Ovary (tissue), 3 donors: ENCODE results near the gene MALRD1.

ENCODE experiments used
- EP300 ChIP-seq: sonication (generic); formaldehyde crosslinking; IDR thresholded peaks from one replicate; pipeline ENCODE4 v1.6.1; 2017; ENCODE audit warnings: antibody characterized with exemption
- POLR2A ChIP-seq: fragments of 450-650 bp; IDR thresholded peaks from one replicate; pipeline ENCODE4 v1.6.1; 2017; ENCODE audit warnings: antibody characterized with exemption, mild to moderate bottlenecking, moderate library complexity
- TF ChIP-seq, protein P1 (sequence below), 3 donors: fragments of 450-650 bp in 2 of 3; fragments of 200-600 bp in 1 of 3; IDR thresholded peaks; one replicate each; pipeline versions ENCODE4 v1.5.1 to v1.8.0; 2016 to 2022; ENCODE audit warnings: antibody characterized with exemption in 3 of 3, mild to moderate bottlenecking in 1 of 3
- donor health status: DM: no; HTN: no; CAD: no.

DNA sequence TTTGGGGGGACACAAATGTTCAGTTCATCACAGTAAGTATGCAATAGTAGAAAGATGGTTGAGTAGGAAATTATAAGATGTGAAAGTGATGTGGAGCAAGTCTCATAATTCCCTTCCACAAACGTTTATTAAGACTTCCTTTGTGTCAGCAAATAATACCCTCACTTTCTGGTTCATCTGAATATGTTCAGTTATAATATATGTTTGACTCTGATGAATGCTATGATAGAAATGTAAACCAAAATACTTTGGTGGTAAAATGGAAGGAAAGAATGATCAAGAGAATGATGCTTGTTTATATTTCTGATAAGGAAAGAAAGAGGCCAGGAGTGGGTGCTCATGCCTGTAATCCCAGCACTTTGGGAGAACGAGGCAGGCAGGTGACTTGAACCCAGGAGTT is 655.9 kb downstream of the MALRD1 start:
- TF ChIP-seq, protein P1, sequence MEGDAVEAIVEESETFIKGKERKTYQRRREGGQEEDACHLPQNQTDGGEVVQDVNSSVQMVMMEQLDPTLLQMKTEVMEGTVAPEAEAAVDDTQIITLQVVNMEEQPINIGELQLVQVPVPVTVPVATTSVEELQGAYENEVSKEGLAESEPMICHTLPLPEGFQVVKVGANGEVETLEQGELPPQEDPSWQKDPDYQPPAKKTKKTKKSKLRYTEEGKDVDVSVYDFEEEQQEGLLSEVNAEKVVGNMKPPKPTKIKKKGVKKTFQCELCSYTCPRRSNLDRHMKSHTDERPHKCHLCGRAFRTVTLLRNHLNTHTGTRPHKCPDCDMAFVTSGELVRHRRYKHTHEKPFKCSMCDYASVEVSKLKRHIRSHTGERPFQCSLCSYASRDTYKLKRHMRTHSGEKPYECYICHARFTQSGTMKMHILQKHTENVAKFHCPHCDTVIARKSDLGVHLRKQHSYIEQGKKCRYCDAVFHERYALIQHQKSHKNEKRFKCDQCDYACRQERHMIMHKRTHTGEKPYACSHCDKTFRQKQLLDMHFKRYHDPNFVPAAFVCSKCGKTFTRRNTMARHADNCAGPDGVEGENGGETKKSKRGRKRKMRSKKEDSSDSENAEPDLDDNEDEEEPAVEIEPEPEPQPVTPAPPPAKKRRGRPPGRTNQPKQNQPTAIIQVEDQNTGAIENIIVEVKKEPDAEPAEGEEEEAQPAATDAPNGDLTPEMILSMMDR (IDR thresholded peaks at IDR 0.05) = no peak
- TF ChIP-seq POLR2A = no peak
- no peak for TF ChIP-seq EP300
